Endothelial cell of umbilical vein (primary cell): ENCODE data around the gene NTN1. TPM values are rescaled to one million over a fixed set of nuclear protein-coding genes. Genes with fewer than 3 reads are reported as not detected.

Experiments
- BruUV-seq: library from RNA; stranded (reverse); fragments of 400-500 nt; replicated peaks from 2 replicates; lab custom pipeline; 2021; lab: Mats Ljungman, UMichigan
- CTCF ChIA-PET: fragments of 300-600, 350-600 bp; sonication (Branson Sonifier 250); formaldehyde crosslinking; loops from one replicate; lab custom pipeline; 2021; ENCODE audit warnings: antibody characterized with exemption, inconsistent platforms; lab: Charles Lee
- POLR2A ChIA-PET: fragments of 300-600, 350-600 bp; sonication (Branson Sonifier 250); formaldehyde crosslinking; loops from one replicate; lab custom pipeline; 2021; ENCODE audit warnings: antibody characterized with exemption, inconsistent platforms; lab: Charles Lee
- DNase-seq: peaks from one replicate; pipeline ENCODE4 v3.0.0-alpha.2; 2011; ENCODE audit warnings: low read depth, low spot score
- FAIRE-seq: peaks from 2 replicates; lab custom pipeline; 2011; peaks lifted over from hg19 to GRCh38; lab: Jason Lieb, UNC
- H2AFZ ChIP-seq: 2 replicates; pipeline ENCODE4 v1.6.0; 2012; ENCODE audit warnings: low read depth, low read length, control low read depth, inconsistent platforms
- H3K27ac ChIP-seq: 2 replicates; pipeline ENCODE4 v1.5.1; 2011; ENCODE audit warnings: low read depth, mild to moderate bottlenecking, control low read depth, low read length, moderate library complexity; ENCODE audit not compliant: insufficient read depth
- H3K27me3 ChIP-seq, 2 experiments: 2 replicates each; pipeline versions ENCODE4 v1.6.0 to v1.6.1; 2011; ENCODE audit warnings: low read length in 2 of 2, mixed read lengths in 1 of 2; ENCODE audit not compliant: control insufficient read depth in 2 of 2, insufficient read depth in 2 of 2
- H3K36me3 ChIP-seq, 2 experiments: 2 replicates in 1 of 2; 3 replicates in 1 of 2; pipeline ENCODE4 v1.5.1; 2011; ENCODE audit warnings: low read length in 2 of 2, mild to moderate bottlenecking in 1 of 2, moderate library complexity in 1 of 2; ENCODE audit not compliant: control insufficient read depth in 2 of 2, insufficient read depth in 2 of 2; ENCODE audit errors: extremely low read depth in 1 of 2
- H3K4me1 ChIP-seq: 3 replicates; pipeline ENCODE4 v1.5.1; 2011; ENCODE audit warnings: mild to moderate bottlenecking, low read length; ENCODE audit not compliant: control insufficient read depth, insufficient read depth; ENCODE audit errors: extremely low read depth
- H3K4me2 ChIP-seq: 2 replicates; pipeline ENCODE4 v1.6.1; 2011; ENCODE audit warnings: low read length, control low read depth, mixed read lengths; ENCODE audit not compliant: insufficient read depth
- H3K4me3 ChIP-seq, 3 experiments: fragments of 200-600 bp in 1 of 3; sonication (generic), shearing (Covaris generic) in 1 of 3; replicated peaks in 1 of 3; 2 replicates each; pipeline ENCODE4 v1.5.1; 2011 to 2016; ENCODE audit warnings: control low read depth in 3 of 3, low read length in 3 of 3, mild to moderate bottlenecking in 2 of 3, inconsistent platforms in 1 of 3, low read depth in 1 of 3, moderate library complexity in 1 of 3; ENCODE audit not compliant: insufficient read depth in 1 of 3
- H3K79me2 ChIP-seq: 2 replicates; pipeline ENCODE4 v1.6.0; 2012; ENCODE audit warnings: low read length, inconsistent platforms; ENCODE audit not compliant: control insufficient read depth, insufficient read depth
- H3K9ac ChIP-seq: replicated peaks from 2 replicates; pipeline ENCODE3; 2011; ENCODE audit warnings: low read length, control low read depth; ENCODE audit not compliant: insufficient read depth; ENCODE audit errors: extremely low read depth
- H3K9me1 ChIP-seq: replicated peaks from 3 replicates; pipeline ENCODE4 v1.6.0; 2011; ENCODE audit warnings: mild to moderate bottlenecking, low read length; ENCODE audit not compliant: control insufficient read depth, insufficient read depth; ENCODE audit errors: extremely low read depth
- H3K9me3 ChIP-seq: replicated peaks from 2 replicates; pipeline ENCODE4 v1.5.1; 2012; ENCODE audit warnings: low read length, inconsistent platforms; ENCODE audit not compliant: control insufficient read depth, insufficient read depth
- H4K20me1 ChIP-seq: replicated peaks from 2 replicates; pipeline ENCODE3; 2011; ENCODE audit warnings: mild to moderate bottlenecking, low read length; ENCODE audit not compliant: control insufficient read depth, insufficient read depth; ENCODE audit errors: extremely low read depth
- CTCF ChIP-seq, 2 donors: IDR thresholded peaks; 1 replicate in 1 of 2; 2 replicates in 1 of 2; pipeline ENCODE4 v1.5.1; 2011; ENCODE audit warnings: low read length in 2 of 2, mild to moderate bottlenecking in 2 of 2, moderate library complexity in 2 of 2, control low read depth in 1 of 2, inconsistent platforms in 1 of 2, low read depth in 1 of 2; ENCODE audit not compliant: insufficient read depth in 1 of 2; ENCODE audit errors: extremely low read depth in 1 of 2
- EZH2 ChIP-seq: IDR thresholded peaks from 2 replicates; pipeline ENCODE4 v1.6.1; 2012; ENCODE audit warnings: borderline replicate concordance, low read depth, mild to moderate bottlenecking, moderate library complexity, low read length, inconsistent platforms; ENCODE audit not compliant: severe bottlenecking
- FOS ChIP-seq: IDR thresholded peaks from 2 replicates; pipeline ENCODE4 v1.6.1; 2011; ENCODE audit warnings: mild to moderate bottlenecking, low read length, moderate library complexity, borderline replicate concordance; ENCODE audit not compliant: insufficient read depth
- GATA2 ChIP-seq: IDR thresholded peaks from 2 replicates; pipeline ENCODE4 v1.7.0; 2011; ENCODE audit warnings: low read depth, mild to moderate bottlenecking, moderate library complexity, mixed read lengths, low read length; ENCODE audit not compliant: insufficient read length, insufficient read depth
- JUN ChIP-seq: IDR thresholded peaks from 2 replicates; pipeline ENCODE4 v1.6.1; 2011; ENCODE audit warnings: borderline replicate concordance, low read depth; ENCODE audit not compliant: insufficient read length, insufficient read depth
- MAX ChIP-seq: IDR thresholded peaks from 2 replicates; pipeline ENCODE4 v1.6.1; 2011; ENCODE audit not compliant: insufficient read depth, insufficient read length
- MYC ChIP-seq: IDR thresholded peaks from one replicate; pipeline ENCODE4 v1.6.1; 2011; ENCODE audit warnings: mild to moderate bottlenecking, low read depth, low read length
- POLR2A ChIP-seq: IDR thresholded peaks from 2 replicates; pipeline ENCODE4 v1.6.1; 2012; ENCODE audit warnings: low read depth, mild to moderate bottlenecking, control low read depth, low read length
- POLR2AphosphoS5 ChIP-seq: IDR thresholded peaks from 2 replicates; pipeline ENCODE4 v1.6.1; 2012; ENCODE audit warnings: low read depth, mild to moderate bottlenecking, control low read depth, low read length, moderate library complexity; ENCODE audit not compliant: insufficient read depth
- dilution Hi-C: fragments of 300-500 bp; cut with MboI; formaldehyde crosslinking; loops from one replicate; pipeline ENCODE4 v1.15.0; 2019; ENCODE audit warnings: low sequenced_read_pairs; ENCODE audit not compliant: extremely low pct_ligation_motif_present
- intact Hi-C: fragments of 100-400 bp; cut with micrococcal nuclease; formaldehyde crosslinking; loops from one replicate; pipeline ENCODE4 v1.10.0; 2022
- polyA plus RNA-seq, 4 experiments: library from polyadenylated mRNA; depleted of rRNA in 3 of 4; stranded (reverse) in 3 of 4; unstranded in 1 of 4; fragments of >200 nt; gene quantifications; 2 replicates each; pipeline versions ENCODE4 v1.2.1 to v1.2.3, GENCODE V29; 2011 to 2012; ENCODE audit warnings: missing spikeins in 1 of 4
- total RNA-seq: library from RNA; stranded (reverse); gene quantifications from 2 replicates; pipeline ENCODE4 v1.2.3, GENCODE V29; 2021

The NTN1 gene
- total and polyA plus RNA-seq, 2 donors (not counting 3 experiments of a cell fraction or from before 2014, with no cell fraction given): 0.10 to 0.18 TPM

- no peaks in the 10 kb centered on the region for H4K20me1 ChIP-seq
- intact Hi-C loops (no loop called here), dilution Hi-C loops (no loop called here)
- H3K4me3 ChIP-seq: no peak overlapping the region
- DNase-seq (no peak), FAIRE-seq (no peak)
- no peaks in the 10 kb centered on the region for H3K9me3 ChIP-seq
- BruUV-seq: no TSS peak
- H3K4me1 ChIP-seq: peaks cover 5% of the 10 kb centered on the region
- no peak overlapping the region for H3K4me2 ChIP-seq
- H3K27me3 ChIP-seq: no peaks in the 10 kb centered on the region
- H3K79me2 ChIP-seq: no peaks in the 10 kb centered on the region
- CTCF ChIA-PET: interaction anchor here (1.3 kb wide), 1 partner anchor 12 kb away, joined by 3 read pairs; no protein-coding TSS in a partner anchor
- no peak for TF ChIP-seq MYC
- TF ChIP-seq EZH2: no peak
- no peak for TF ChIP-seq POLR2A
- no peak for TF ChIP-seq CTCF (IDR thresholded peaks at IDR 0.05; ENCODE audit: extremely low read depth in 1 of 2, insufficient read depth in 1 of 2, low read depth in 1 of 2, low read length in 2 of 2)
- TF ChIP-seq JUN: no peak
- no peak for TF ChIP-seq POLR2AphosphoS5
- TF ChIP-seq MAX: no peak
- TF ChIP-seq GATA2: no peak
- no peak for TF ChIP-seq FOS
- no peak overlapping the region for H2AFZ ChIP-seq
- no peak overlapping the region for H3K27ac ChIP-seq
- no peaks in the 10 kb centered on the region for H3K36me3 ChIP-seq
- no peaks in the 10 kb centered on the region for H3K9me1 ChIP-seq
- POLR2A ChIA-PET: no interaction called here
- no peak overlapping the region for H3K9ac ChIP-seq
Measured at GRCh38 chr17:9234389-9234945, 213.2 kb downstream of the NTN1 start.
